Non-pigmented ciliary epithelial cell (primary cell): ENCODE results near the gene LINGO4.
"Not testable (repeated sequence)": the region's sequence is repeated elsewhere in the genome, so short reads cannot be mapped to it uniquely, and the experiment has no call there.

ENCODE experiments used
- DNase-seq: peaks from one replicate; pipeline ENCODE4 v3.0.0-alpha.2; 2010; ENCODE audit warnings: low read depth

LINGO4 gene

DNA sequence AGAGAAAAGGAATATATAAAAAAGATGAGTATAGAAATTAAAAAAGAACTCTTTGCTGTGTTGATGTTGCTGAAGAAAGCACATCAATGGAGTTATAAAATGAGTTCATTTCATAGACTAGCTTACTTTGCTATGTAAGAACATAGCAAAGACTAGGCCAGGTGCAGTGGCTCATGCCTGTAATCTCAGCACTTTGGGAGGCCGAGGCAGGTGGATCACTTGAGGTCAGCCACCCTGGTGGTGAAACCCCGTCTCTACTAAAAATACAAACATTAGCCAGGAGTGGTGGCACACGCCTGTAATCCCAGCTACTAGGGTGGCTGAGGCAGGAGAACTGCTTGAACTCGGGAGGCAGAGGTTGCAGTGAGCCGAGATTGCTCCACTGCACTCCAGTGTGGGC lies 23.2 kb downstream of the LINGO4 start:
- not testable (repeated sequence) for DNase-seq

GRCh38 chr1:151780736-151781135 lies 24.5 kb downstream of the LINGO4 start:
- DNase-seq, result not testable (repeated sequence)

GRCh38 chr1:151779852-151780251 lies 25.4 kb downstream of the LINGO4 start:
- DNase-seq, result no peak

GRCh38 chr1:151777317-151777716 lies 27.9 kb downstream of the LINGO4 start:
- DNase-seq, result no peak

- no peak for DNase-seq
Observed at GRCh38 chr1:151776665-151777062, 28.6 kb downstream of the LINGO4 start.

DNA sequence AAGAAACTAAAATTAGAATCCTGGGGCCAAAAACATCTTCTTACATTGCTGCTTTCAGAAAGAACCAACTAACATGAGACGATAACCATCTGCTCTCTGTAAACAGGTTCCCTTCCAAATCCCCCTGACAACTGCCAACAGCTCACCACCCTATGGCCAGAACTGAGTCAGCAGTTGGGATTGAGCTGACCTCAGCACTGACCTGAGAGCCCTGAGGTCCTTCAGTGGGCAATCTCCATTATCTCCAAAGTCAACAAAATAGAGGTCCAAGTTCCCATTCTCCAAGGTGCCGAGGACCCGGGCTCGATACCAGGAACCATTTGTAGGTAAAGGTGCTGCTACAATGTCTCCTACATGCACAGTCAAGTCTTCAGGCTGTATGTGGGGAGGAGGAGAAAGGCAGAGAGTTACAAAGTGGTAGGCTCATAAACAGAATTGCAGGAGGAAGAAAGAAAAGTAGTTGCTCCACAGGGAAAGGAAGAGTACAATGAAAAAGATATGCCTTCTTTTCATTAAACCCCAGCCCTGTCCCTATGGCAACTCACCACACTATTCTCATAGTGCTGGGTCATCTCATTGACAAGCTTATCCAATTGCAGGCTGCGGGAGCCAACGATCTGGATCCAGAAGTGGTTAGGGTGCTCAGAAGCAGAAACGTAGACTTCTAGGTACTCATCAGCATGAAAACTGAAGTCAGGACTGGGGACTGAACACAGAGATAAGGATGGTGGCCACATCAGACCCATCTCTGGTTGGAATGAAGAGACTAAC lies 29.1 kb downstream of the LINGO4 start:
- no peak for DNase-seq

DNA sequence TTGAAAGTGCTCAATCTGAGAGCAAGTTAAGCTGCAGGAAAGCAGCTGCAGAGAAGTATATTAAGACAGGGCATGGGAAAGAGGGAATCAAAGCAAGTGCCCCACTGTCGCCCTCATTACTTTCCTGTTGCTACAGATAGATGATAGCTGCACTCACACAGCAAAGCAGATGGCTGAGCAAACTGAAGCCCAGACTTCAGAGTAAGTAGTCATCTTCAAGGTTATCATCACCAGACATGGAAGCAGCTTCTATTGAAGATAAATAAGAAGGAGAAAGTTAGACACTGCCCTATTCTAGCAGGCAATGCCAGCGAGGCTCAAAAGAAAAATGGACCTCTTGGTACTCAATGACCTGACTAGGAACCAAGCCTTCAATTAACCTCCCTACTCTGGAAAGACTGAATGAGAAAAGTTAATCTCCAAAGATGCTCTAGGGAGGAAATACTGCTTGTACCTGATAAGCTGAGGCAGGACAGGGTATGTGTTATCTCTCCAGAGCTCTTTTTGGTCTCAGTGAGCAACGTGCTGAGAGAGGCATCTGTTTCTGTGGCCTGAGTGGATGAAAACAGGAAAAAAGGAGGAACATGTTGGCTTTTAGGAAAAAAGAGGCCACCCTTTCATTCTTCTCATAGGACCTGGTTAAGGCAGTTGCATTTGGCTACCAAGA lies 30.8 kb downstream of the LINGO4 start:
- DNase-seq, result no peak

GRCh38 chr1:151773702-151774101 lies 31.5 kb downstream of the LINGO4 start:
- no peak for DNase-seq

DNA sequence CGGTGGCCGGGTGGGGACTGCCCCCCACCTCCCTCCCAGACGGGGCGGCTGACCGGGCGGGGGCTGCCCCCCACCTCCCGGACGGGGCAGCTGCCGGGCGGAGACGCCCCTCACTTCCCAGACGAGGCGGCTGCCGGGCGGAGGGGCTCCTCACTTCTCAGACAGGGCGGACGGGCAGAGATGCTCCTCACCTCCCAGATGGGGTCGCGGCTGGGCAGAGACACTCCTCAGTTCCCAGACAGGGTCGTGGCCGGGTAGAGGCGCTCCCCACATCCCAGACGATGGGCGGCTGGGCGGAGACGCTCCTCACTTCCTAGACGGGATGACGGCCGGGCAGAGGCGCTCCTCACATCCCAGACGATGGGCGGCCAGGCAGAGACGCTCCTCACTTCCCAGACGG lies 35.9 kb downstream of the LINGO4 start:
- DNase-seq, result not testable (repeated sequence)

DNA sequence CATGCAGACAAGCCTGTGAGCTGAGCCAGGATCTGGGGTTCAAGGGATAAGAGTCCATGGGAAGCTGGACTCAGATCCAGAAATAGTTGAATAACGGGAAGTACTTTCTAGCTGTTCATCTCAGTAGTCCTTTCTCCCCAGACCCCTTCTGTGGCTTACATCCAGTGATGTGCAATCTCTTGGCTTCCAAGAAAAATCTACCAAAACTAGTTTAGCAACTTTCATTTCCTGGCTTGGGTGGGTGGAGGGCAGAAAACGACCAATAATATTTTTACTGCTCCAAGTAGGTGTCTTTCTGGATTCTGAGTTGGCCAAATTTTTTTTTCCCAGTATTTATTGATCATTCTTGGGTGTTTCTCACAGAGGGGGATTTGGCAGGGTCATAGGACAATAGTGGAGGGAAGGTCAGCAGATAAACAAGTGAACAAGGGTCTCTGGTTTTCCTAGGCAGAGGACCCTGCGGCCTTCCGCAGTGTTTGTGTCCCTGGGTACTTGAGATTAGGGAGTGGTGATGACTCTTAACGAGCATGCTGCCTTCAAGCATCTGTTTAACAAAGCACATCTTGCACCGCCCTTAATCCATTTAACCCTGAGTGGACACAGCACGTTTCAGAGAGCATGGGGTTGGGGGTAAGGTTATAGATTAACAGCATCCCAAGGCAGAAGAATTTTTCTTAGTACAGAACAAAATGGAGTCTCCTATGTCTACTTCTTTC lies 36.7 kb downstream of the LINGO4 start:
- DNase-seq, result not testable (repeated sequence)

GRCh38 chr1:151763990-151764389 lies 41.2 kb downstream of the LINGO4 start:
- no peak for DNase-seq

GRCh38 chr1:151762941-151763921 lies 42.0 kb downstream of the LINGO4 start, which contains the start of gene MRPL9:
Gene MRPL9, minus strand, starts transcription at chr1:151763496. Its CDS starts 17 bp downstream, at chr1:151763479.
- DNase-seq, result peak; percentile 23

DNA sequence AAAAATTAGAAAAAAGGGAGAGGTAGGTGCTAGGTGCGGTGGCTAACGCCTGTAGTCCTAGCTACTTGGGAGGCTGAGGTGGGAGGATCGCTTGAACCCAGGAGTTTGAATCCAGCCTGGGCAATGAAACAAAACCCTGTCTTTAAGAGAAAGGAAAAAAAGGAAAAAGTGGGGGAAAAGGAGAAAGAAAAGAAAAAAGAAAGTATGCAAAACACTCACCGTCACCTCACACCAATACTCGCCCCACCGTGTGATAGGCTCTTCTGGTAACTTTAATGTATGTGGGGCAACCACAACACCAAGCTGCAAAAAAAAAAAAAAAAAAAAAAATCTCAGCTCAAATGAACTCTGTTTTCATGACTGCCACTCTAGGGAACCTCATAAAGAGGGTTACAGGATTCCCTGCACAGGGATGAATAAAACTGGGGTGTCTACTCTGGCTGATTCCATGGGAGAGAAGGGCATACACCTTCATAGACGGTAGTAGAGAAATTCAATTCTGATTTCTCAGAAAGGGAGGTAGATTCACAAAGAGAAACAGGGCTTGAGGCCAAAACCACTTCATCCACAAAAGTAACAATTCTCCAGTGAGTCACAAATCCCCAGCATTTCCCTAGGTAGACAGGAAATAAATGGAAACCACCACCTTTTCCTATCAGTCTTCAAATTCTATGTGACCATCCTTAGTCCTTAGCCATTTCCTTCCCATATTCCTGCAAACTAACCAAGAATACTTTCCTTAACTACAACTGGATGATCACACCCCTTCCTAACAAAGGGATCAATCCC lies 44.4 kb downstream of the LINGO4 start:
- DNase-seq, result no peak

GRCh38 chr1:151759241-151759640 lies 46.0 kb downstream of the LINGO4 start:
- no peak for DNase-seq

GRCh38 chr1:151756291-151756690 lies 48.9 kb downstream of the LINGO4 start:
- DNase-seq, result no peak
